Medulla oblongata (tissue), 1 donor: Measurements from ENCODE around the gene NGRN.
A peak's percentile ranks its signal among the peaks of the same experiment; 100 is the strongest.

Experiments used
- DNase-seq: peaks from one replicate; pipeline ENCODE4 v3.0.0-alpha.2; 2015; ENCODE audit errors: extremely low spot score

NGRN gene, protein sequence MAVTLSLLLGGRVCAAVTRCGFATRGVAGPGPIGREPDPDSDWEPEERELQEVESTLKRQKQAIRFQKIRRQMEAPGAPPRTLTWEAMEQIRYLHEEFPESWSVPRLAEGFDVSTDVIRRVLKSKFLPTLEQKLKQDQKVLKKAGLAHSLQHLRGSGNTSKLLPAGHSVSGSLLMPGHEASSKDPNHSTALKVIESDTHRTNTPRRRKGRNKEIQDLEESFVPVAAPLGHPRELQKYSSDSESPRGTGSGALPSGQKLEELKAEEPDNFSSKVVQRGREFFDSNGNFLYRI

DNA sequence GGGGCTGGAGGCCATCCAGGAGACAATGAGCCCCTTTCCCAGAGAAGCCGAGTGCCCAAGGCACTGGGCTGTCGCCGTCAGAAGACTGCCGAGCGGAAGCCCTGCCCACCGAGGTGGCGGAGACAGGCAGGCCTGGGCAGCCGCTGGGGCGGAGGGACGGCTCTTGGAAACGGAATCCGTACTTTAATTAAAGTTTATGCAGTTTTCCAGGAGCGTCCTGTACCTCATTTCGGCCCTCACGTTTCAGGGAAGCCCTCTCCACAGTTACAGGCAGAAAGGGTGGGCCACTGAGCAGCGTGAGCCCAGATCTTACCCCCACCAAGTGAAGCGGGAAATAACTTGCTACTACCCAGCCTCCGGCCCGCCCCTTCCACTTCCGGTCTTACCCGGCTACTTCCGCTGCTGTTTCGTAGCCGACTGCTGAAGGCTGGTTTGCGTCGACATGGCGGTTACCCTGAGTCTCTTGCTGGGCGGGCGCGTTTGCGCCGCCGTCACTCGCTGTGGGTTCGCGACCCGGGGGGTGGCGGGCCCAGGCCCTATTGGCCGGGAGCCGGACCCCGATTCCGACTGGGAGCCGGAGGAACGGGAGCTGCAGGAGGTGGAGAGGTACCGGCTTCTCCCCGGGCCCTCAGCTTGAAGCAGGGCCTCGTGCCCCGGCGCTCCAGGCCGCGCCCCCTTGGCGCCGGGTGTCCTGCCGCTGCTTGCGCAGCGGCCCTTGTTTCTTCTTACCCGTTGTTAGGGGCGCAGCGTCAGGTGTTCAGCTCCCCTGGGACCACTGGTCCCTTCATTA, at the start of gene NGRN:
Gene NGRN (plus strand): TSS at position 402 of the 790 bp plus-strand sequence. CDS start 41 bp downstream, at position 443.
- DNase-seq = peak; percentile 97

DNA sequence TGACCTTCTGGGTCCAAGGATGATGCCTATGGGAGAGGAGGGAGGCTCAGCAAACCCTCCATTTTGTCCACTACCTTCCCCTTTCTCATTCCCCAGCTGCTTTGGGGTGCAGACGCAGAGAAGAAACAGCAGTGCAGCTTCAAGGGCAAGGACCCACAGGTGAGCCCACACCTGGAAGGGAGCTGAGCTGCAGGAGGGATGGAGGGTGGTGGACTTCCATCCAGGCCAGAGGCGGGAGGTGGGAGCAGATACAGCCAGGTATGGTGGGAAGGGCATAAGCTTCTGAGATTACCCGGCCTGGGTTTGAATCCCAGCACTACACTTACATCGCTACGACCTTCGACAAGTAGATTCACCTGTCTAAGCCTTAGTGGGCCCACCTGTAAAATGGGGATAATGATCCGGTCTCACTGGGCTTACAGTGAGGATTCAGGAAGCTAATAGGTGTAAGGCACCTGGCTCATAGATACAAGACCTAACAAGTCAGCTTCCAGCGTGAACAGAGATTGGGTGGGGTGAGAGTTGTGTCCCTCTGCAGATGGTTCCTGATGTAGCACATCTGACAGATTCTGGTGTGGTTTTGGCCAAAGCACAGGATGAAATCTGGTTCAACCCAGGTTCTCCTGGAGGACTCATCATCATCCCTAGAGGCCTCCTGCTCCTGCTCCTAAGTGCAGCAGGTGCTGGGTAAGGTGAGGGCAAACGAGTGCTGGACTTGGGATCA, 47.6 kb upstream of the NGRN start:
- DNase-seq = no peak

DNA sequence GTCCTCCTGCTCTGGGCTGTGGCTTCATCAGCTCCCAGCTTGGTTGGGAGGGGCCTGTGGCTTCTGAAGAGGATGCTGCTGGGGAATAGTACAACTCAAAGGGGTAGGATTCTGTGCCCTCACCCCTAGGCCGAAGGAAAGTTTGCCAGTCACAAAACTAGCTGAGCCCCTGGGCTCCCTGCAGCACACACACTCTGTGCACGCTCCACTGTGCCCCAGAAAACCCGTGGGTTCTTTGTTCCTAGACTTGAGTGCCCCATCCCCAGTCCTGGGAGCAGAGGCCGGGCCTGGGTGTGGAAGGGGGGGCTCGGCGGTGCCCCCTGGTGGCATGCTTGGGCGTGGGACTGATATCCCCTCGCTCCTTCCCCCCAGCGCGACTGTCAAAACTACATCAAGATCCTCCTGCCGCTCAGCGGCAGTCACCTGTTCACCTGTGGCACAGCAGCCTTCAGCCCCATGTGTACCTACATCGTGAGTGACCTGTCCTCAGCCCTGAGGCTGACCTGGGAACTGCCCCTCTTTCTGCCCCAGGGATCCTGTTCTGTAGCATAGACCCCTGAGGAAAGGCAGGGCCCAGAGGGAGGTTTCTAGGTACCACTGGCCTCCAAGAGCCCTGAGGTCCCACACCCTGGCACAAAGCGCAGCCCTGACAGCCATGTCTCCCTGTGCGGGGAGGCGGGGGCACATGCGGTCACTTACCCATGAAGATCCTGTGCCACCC, 45.9 kb upstream of the NGRN start:
- DNase-seq = peak; percentile 36

DNA sequence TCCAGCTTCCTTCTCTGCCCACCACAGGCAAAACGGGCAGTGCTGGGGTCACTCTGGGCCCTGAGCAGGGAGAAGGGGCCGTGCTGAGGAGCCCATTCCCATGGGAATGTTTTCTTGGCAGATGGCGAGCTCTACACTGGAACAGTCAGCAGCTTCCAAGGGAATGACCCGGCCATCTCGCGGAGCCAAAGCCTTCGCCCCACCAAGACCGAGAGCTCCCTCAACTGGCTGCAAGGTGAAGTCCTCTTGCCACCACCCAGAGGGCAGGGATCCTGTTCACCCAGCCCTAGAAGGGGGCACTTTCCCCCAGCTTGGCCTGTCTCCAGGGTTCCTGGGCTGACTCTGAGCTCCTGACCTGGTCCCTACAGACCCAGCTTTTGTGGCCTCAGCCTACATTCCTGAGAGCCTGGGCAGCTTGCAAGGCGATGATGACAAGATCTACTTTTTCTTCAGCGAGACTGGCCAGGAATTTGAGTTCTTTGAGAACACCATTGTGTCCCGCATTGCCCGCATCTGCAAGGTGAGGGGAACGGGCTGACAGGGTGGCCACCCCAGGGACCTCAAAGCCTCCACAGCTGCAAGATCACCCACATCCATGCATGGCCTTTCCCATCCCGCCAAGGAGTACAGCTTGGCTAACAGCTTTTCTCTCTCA, 44.1 kb upstream of the NGRN start:
- peak; percentile 95 for DNase-seq

DNA sequence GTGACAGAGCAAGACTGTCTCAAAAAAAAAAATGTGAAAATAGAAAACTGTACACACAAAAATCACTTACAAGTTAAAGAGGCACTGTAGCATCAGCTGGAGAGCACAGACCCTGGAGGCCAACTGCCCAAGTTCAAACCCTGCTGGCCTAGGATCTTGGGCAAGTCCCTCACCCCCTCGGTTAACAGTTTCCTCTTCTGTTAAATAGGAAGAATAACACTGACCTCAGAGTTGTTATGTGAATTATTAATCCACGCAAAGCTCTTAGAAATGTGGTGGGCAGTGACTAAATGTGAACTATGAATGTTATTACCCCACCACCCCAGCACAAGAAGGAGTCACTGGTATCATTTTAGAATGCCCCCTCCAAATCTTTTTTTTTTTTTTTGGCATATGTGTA, 42.9 kb upstream of the NGRN start:
- no peak for DNase-seq

DNA sequence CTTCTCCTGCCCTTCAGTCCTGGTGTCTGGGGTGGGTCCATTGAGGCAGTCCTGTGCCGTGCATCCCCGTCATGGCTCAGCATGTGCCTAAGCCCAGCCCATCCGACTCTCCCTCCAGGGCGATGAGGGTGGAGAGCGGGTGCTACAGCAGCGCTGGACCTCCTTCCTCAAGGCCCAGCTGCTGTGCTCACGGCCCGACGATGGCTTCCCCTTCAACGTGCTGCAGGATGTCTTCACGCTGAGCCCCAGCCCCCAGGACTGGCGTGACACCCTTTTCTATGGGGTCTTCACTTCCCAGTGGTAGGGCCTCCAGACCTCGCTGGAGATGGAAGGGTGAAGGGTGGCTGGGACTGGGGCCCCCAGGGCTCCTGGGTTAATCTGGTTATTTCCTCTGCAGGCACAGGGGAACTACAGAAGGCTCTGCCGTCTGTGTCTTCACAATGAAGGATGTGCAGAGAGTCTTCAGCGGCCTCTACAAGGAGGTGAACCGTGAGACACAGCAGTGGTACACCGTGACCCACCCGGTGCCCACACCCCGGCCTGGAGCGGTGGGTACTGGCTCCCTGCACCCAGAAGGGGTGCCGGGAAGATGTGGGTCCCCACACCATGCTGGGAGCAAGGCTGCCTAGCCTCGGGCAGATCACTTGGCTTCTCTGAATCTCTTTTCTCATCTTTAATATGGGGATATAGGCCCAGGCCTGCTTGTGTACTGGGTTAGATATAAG, 41.9 kb upstream of the NGRN start:
- no peak for DNase-seq

DNA sequence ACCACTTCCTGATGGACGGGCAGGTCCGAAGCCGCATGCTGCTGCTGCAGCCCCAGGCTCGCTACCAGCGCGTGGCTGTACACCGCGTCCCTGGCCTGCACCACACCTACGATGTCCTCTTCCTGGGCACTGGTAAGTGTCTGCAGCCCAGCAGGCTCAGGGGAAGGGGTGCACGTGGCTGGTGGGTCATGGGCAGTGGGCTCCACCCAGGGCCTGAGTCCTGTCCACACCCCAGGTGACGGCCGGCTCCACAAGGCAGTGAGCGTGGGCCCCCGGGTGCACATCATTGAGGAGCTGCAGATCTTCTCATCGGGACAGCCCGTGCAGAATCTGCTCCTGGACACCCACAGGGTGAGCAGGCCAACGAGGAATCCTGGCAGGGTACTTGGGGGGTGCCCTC, 40.4 kb upstream of the NGRN start:
- DNase-seq = no peak

DNA sequence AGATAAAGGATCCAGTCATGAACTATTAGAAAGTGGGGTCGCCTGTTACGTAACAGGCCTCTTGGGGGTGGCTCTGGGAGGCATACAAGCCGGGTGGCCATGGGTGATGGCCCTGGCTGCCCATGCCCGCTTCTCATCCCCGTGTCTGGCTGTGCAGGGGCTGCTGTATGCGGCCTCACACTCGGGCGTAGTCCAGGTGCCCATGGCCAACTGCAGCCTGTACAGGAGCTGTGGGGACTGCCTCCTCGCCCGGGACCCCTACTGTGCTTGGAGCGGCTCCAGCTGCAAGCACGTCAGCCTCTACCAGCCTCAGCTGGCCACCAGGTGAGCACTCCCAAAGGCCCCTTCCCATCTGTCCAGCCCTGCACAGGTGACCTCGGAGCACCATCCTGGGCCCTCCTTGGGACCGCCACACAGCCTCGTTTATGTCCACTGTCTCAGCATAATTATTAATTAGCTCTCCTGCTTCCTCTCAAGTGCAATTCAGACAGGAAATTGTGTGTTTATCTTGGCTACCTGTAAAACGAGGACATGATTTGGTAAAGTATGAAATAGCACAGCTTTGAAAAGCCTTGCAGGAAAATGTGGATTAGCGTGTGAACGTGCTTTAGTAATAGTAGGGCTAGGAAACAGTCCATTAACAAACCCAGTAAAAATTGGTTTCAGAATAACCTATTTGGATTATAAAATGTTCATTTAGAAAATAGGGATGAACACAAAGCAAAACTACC, 39.8 kb upstream of the NGRN start:
- no peak for DNase-seq

DNA sequence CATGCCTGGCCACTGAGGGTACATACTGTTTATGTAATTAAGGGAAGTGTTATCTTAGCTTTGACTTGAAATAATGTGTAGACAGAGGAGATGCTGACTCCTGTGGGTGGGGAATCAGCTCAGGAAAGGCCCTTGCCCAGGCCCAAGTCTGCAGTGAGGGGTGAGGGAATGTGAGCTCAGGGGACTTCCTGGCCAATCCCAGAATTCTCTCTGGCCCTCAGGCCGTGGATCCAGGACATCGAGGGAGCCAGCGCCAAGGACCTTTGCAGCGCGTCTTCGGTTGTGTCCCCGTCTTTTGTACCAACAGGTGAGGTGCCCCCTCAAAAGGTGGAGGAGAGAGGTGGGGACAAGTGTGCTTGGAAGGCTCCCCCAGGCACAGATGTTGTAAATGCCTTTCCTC, 38.1 kb upstream of the NGRN start:
- DNase-seq = no peak

DNA sequence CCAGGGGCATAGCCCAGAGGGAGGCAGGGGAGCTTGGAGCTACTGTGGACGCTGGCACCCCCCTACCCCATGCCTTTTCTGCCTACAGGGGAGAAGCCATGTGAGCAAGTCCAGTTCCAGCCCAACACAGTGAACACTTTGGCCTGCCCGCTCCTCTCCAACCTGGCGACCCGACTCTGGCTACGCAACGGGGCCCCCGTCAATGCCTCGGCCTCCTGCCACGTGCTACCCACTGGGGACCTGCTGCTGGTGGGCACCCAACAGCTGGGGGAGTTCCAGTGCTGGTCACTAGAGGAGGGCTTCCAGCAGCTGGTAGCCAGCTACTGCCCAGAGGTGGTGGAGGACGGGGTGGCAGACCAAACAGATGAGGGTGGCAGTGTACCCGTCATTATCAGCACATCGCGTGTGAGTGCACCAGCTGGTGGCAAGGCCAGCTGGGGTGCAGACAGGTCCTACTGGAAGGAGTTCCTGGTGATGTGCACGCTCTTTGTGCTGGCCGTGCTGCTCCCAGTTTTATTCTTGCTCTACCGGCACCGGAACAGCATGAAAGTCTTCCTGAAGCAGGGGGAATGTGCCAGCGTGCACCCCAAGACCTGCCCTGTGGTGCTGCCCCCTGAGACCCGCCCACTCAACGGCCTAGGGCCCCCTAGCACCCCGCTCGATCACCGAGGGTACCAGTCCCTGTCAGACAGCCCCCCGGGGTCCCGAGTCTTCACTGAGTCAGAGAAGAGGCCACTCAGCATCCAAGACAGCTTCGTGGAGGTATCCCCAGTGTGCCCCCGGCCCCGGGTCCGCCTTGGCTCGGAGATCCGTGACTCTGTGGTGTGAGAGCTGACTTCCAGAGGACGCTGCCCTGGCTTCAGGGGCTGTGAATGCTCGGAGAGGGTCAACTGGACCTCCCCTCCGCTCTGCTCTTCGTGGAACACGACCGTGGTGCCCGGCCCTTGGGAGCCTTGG, 37.4 kb upstream of the NGRN start:
- no peak for DNase-seq

DNA sequence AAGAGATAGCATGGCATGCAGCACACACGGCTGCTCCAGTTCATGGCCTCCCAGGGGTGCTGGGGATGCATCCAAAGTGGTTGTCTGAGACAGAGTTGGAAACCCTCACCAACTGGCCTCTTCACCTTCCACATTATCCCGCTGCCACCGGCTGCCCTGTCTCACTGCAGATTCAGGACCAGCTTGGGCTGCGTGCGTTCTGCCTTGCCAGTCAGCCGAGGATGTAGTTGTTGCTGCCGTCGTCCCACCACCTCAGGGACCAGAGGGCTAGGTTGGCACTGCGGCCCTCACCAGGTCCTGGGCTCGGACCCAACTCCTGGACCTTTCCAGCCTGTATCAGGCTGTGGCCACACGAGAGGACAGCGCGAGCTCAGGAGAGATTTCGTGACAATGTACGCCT, 36.5 kb upstream of the NGRN start:
- no peak for DNase-seq

DNA sequence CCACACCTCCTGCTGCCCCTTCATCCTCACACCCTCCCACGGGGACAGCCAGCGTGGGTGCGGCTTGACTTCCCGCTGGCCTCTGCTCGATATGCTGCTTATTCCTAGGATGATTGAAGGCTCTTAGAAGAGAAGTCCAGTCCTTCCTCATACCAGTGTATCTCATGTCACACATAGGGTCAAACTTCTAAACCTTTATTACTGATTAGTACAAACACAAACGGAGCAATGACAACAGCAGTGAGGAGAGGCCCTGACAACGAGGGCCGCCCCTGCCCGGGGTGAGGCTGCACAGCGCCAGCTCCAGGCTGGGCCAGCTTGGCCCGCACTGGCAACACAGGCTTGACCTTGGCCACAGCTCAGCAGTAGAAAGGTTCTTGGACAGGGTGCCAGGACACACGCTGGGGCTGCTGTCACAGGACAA, 35.4 kb upstream of the NGRN start:
- peak; percentile 58 for DNase-seq

DNA sequence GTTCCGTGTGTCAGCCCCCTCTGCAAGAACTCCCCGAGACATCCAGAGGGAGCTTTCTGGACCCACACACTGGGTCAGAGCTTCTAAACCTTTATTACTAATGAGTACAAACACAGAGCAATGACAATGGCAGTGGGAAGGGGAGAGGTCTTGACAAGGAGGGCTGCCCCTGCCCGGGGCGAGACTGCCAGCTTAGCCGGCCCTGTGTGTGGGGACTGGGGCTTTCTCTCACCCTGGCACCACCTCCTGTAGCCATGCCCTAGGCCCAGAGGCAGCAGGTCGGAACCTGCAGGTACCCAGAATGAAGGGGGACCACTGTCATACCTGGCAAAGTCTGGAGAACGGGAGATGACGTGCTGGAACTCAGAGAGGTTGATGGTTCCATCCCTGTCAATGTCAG, 34.9 kb upstream of the NGRN start:
- no peak for DNase-seq

DNA sequence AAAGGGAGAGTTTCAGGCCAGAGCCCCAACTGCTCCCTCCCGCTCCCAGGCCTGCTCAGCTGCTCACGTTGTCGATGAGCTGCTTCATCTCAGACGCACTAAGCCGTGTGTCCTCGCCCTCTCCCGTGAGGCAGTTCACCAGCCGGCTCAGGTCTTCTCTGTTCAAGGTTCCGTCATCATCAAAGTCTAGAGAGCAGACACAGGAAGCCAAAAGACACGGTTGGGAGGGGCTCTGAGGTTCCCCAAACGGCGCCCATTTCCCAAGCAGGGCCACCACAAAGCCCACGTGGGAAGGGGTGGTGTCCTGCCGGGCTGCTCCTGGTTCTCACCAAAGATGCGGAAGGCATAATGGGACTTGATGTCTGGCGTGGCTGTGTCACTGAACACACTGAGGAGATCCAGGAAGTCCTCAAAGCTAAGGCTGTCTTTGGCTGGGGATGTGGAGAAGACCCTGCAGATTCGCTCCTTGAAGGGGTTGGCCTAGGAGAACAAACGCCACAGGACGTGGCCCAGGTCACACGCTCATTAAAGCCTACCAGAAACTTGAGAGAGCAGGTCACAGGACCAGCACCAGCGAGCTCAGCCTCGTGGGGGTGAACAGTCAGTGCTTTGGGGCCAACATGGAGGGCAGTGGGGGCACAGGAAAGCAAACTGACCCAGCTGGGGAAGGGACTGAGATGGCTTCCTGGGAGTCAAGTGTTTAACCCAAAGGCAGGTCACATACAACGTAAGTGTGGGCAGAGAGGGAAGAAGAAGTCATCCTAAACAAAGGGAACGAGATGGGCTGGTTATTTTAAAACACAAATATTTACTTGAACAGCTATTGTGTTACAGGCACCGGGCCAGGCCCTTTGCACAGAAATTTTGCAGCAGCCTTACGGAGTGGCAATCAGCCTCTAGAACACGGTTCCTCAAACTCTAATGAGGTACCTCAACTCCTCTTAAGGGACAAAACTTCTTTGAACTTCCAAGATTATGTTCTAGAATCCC, 34.1 kb upstream of the NGRN start:
- peak; percentile 50 for DNase-seq

DNA sequence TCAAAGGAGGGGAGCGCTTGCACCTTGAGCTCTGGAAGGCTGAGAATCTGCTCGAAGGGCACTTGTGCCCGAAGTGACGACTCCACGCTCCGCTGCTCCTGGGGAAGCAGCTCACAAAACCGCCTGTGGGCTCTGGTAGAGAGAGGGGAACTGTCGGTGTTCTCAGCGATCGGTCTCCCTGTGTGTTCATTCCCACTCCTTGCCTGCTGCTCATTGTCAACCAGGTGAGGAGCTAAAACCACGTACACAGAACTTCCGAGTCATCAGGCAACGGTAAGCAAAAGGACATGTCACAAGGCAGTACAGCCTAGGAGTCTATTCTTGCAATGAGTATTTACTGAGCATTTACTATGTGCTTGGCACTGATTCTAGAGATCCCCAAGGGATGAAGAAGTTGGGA, 33.3 kb upstream of the NGRN start:
- DNase-seq = no peak

DNA sequence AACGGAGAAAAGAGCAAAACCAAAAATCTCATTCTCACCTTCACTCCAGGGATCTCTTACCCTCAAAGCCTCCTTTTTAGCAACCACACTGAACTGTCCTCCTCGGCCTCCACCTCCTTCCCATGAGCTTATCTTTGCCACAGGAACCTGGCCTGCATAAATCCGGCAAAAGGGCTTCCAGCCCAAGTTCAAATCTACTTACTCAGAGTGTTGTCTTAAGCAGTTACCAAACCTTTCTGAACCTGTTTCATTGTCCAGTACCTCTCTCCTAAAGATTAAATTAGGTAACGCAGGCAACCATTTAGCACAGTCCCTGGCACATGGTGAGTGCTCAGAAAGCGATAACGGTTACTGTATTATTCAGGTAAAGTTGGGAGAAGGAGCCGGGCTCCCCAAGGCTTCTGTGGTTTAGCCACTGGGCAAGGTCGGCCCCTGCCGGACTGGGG, 32.5 kb upstream of the NGRN start:
- DNase-seq = no peak

DNA sequence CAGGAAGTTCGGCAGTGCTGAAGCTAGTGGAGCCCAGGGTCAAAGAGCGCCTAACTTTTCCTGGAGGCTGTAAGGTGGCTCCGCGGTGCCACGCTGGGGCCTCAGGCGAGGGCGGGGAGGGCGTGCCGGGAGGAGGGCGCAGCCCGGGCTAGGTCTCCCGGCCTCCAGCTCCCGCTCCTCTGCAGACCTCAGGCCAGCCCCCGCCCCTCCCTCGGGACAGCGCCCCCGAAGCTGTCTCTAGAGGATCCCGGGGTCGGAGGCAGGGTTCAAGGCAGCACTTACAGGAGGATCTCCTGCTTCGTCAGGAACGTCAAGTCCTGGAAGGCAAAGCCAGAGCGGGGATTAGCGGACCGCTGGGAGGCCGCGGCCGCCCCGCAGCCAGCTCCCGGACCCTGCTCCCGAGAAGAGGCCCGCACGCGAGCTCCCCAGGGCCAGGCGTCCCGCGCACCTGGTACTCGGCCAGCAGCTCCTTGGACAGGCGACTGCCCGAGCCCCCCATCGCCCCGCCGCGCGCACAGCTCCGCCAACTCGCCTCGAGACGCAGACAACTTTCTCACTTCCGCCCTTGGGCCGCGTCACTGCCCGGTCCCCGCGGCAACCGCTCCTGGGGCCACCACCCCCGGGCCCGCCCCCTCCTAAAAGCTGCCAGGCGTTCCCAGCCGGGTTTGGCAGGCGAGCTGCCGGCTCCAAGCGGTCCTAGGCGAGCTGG, 31.9 kb upstream of the NGRN start, which contains the start of gene CIB1:
Gene CIB1 (minus strand): TSS at position 555 of the 709 bp plus-strand sequence. CDS start 56 bp downstream, at position 499.
- peak; percentile 99 for DNase-seq
